Measurements from ENCODE around the gene NUP85. TPM values are rescaled to one million over a fixed set of nuclear protein-coding genes. Genes with fewer than 3 reads are reported as not detected.

NUP85 gene
- total and polyA plus RNA-seq, 2 experiments from 2014 or later: 59.4 to 114 TPM

GRCh38 chr17:75285123-75285522, 79.6 kb downstream of the NUP85 start (continued):
- TF ChIP-seq NANOG (IDR thresholded peaks at IDR 0.05; ENCODE audit: borderline replicate concordance) (no peak), EZH2phosphoT487 (IDR thresholded peaks at IDR 0.05; ENCODE audit: unreplicated experiment) (no peak)

Other genes with a start within 250 kb of the NUP85 start
- gene HID1, start 232.9 kb upstream of the NUP85 start, total RNA-seq (2014; rRNA removed; shearing (Covaris generic)): 6.3 and 8.7 TPM in 2 replicates
- gene HID1, start 232.9 kb upstream of the NUP85 start, polyA plus RNA-seq (2016; fragmentation: Nextera tagmentation; extraction: Ambion mirVana): 9.0 and 10.9 TPM in 2 replicates
- gene CDR2L, start 218.0 kb upstream of the NUP85 start, total RNA-seq (2014; rRNA removed; shearing (Covaris generic)): 34.4 and 35.8 TPM in 2 replicates
- gene CDR2L, start 218.0 kb upstream of the NUP85 start, polyA plus RNA-seq (2016; fragmentation: Nextera tagmentation; extraction: Ambion mirVana): 17.7 and 18.3 TPM in 2 replicates
- gene MRPL58, start 193.0 kb upstream of the NUP85 start, total RNA-seq (2014; rRNA removed; shearing (Covaris generic)): 38.0 and 48.5 TPM in 2 replicates
- gene MRPL58, start 193.0 kb upstream of the NUP85 start, polyA plus RNA-seq (2016; fragmentation: Nextera tagmentation; extraction: Ambion mirVana): 66.7 and 68.0 TPM in 2 replicates
- gene ATP5PD, start 158.7 kb upstream of the NUP85 start, total RNA-seq (2014; rRNA removed; shearing (Covaris generic)): 240 and 244 TPM in 2 replicates
- gene ATP5PD, start 158.7 kb upstream of the NUP85 start, polyA plus RNA-seq (2016; fragmentation: Nextera tagmentation; extraction: Ambion mirVana): 1,144 and 1,234 TPM in 2 replicates
- gene KCTD2, start 158.5 kb upstream of the NUP85 start, total RNA-seq (2014; rRNA removed; shearing (Covaris generic)): 24.3 and 30.0 TPM in 2 replicates
- gene KCTD2, start 158.5 kb upstream of the NUP85 start, polyA plus RNA-seq (2016; fragmentation: Nextera tagmentation; extraction: Ambion mirVana): 7.4 and 8.1 TPM in 2 replicates
- gene SLC16A5, start 117.7 kb upstream of the NUP85 start, total RNA-seq (2014; rRNA removed; shearing (Covaris generic)): 30.1 and 40.0 TPM in 2 replicates
- 5.0 and 7.3 TPM in 2 replicates for gene SLC16A5, start 117.7 kb upstream of the NUP85 start, polyA plus RNA-seq (2016; fragmentation: Nextera tagmentation; extraction: Ambion mirVana)
- 4.5 and 5.6 TPM in 2 replicates for gene ARMC7, start 95.7 kb upstream of the NUP85 start, total RNA-seq (2014; rRNA removed; shearing (Covaris generic))
- gene ARMC7, start 95.7 kb upstream of the NUP85 start, polyA plus RNA-seq (2016; fragmentation: Nextera tagmentation; extraction: Ambion mirVana): 6.3 and 8.4 TPM in 2 replicates
- 91.7 and 122 TPM in 2 replicates for gene NT5C, start 73.9 kb upstream of the NUP85 start, total RNA-seq (2014; rRNA removed; shearing (Covaris generic))
- gene NT5C, start 73.9 kb upstream of the NUP85 start, polyA plus RNA-seq (2016; fragmentation: Nextera tagmentation; extraction: Ambion mirVana): 120 and 134 TPM in 2 replicates
- gene JPT1, start 51.2 kb upstream of the NUP85 start, total RNA-seq (2014; rRNA removed; shearing (Covaris generic)): 249 and 278 TPM in 2 replicates
- gene JPT1, start 51.2 kb upstream of the NUP85 start, polyA plus RNA-seq (2016; fragmentation: Nextera tagmentation; extraction: Ambion mirVana): 903 and 929 TPM in 2 replicates
- gene SUMO2, start 22.7 kb upstream of the NUP85 start, total RNA-seq (2014; rRNA removed; shearing (Covaris generic)): 133 and 139 TPM in 2 replicates
- gene SUMO2, start 22.7 kb upstream of the NUP85 start, polyA plus RNA-seq (2016; fragmentation: Nextera tagmentation; extraction: Ambion mirVana): 784 and 890 TPM in 2 replicates
- 29.4 and 54.3 TPM in 2 replicates for gene GGA3, start 55.9 kb downstream of the NUP85 start, total RNA-seq (2014; rRNA removed; shearing (Covaris generic))
- 20.8 and 22.5 TPM in 2 replicates for gene GGA3, start 55.9 kb downstream of the NUP85 start, polyA plus RNA-seq (2016; fragmentation: Nextera tagmentation; extraction: Ambion mirVana)
- 60.6 and 72.8 TPM in 2 replicates for gene MRPS7, start 56.2 kb downstream of the NUP85 start, total RNA-seq (2014; rRNA removed; shearing (Covaris generic))
- 104 and 114 TPM in 2 replicates for gene MRPS7, start 56.2 kb downstream of the NUP85 start, polyA plus RNA-seq (2016; fragmentation: Nextera tagmentation; extraction: Ambion mirVana)
- 15.5 and 15.9 TPM in 2 replicates for gene MIF4GD, start 65.6 kb downstream of the NUP85 start, total RNA-seq (2014; rRNA removed; shearing (Covaris generic))
- 9.4 and 11.3 TPM in 2 replicates for gene MIF4GD, start 65.6 kb downstream of the NUP85 start, polyA plus RNA-seq (2016; fragmentation: Nextera tagmentation; extraction: Ambion mirVana)
- 16.3 and 22.4 TPM in 2 replicates for gene SLC25A19, start 83.8 kb downstream of the NUP85 start, total RNA-seq (2014; rRNA removed; shearing (Covaris generic))
- 17.9 and 19.4 TPM in 2 replicates for gene SLC25A19, start 83.8 kb downstream of the NUP85 start, polyA plus RNA-seq (2016; fragmentation: Nextera tagmentation; extraction: Ambion mirVana)
- 112 and 121 TPM in 2 replicates for gene GRB2, start 200.0 kb downstream of the NUP85 start, total RNA-seq (2014; rRNA removed; shearing (Covaris generic))
- gene GRB2, start 200.0 kb downstream of the NUP85 start, polyA plus RNA-seq (2016; fragmentation: Nextera tagmentation; extraction: Ambion mirVana): 89.0 and 99.9 TPM in 2 replicates

All from GM23338 (cell line).